MM.1S (cell line): ENCODE measurements around the gene CARD9.

Experiments
- DNase-seq: peaks from one replicate; pipeline ENCODE4 v3.0.0-alpha.2; 2015
- H2AFZ ChIP-seq: fragments of 300-600 bp; sonication (generic); 2 replicates; pipeline ENCODE4 v1.6.0; 2016; ENCODE audit warnings: antibody characterized with exemption, low read length
- H3F3A ChIP-seq: fragments of 300-600 bp; sonication (generic); 2 replicates; pipeline ENCODE4 v1.6.1; 2016; ENCODE audit warnings: mild to moderate bottlenecking, antibody characterized with exemption, low read length, moderate library complexity, mixed read lengths; ENCODE audit not compliant: insufficient read depth
- H3K27ac ChIP-seq: fragments of 300-600 bp; sonication (generic); 2 replicates; pipeline ENCODE4 v1.5.1; 2016; ENCODE audit warnings: mild to moderate bottlenecking, low read length
- H3K27me3 ChIP-seq: fragments of 300-600 bp; sonication (generic); replicated peaks from 2 replicates; pipeline ENCODE4 v1.6.0; 2016; ENCODE audit warnings: low read length; ENCODE audit not compliant: insufficient read depth
- H3K36me3 ChIP-seq: fragments of 300-600 bp; sonication (generic); replicated peaks from 2 replicates; pipeline ENCODE4 v1.6.1; 2016; ENCODE audit warnings: mild to moderate bottlenecking, low read length, mixed read lengths; ENCODE audit not compliant: insufficient read depth
- H3K4me1 ChIP-seq: fragments of 300-600 bp; sonication (generic); 2 replicates; pipeline ENCODE4 v1.6.1; 2016; ENCODE audit warnings: low read length, mixed read lengths
- H3K4me2 ChIP-seq: fragments of 300-600 bp; sonication (generic); 2 replicates; pipeline ENCODE4 v1.6.0; 2016; ENCODE audit warnings: low read depth, low read length
- H3K4me3 ChIP-seq: fragments of 300-600 bp; sonication (generic); 2 replicates; pipeline ENCODE4 v1.5.1; 2016; ENCODE audit warnings: low read length, mixed read lengths
- H3K79me2 ChIP-seq: fragments of 300-600 bp; sonication (generic); 2 replicates; pipeline ENCODE4 v1.6.1; 2016; ENCODE audit warnings: mixed run types, low read length, mixed read lengths
- H3K9ac ChIP-seq: fragments of 300-600 bp; sonication (generic); 2 replicates; pipeline ENCODE4 v1.6.1; 2016; ENCODE audit warnings: low read length, mixed read lengths
- H3K9me2 ChIP-seq: fragments of 300-600 bp; sonication (generic); replicated peaks from 2 replicates; pipeline ENCODE4 v1.6.1; 2016; ENCODE audit warnings: mild to moderate bottlenecking, low read length, mixed read lengths; ENCODE audit not compliant: insufficient read depth
- H3K9me3 ChIP-seq: fragments of 300-600 bp; sonication (generic); replicated peaks from 2 replicates; pipeline ENCODE4 v1.6.1; 2016; ENCODE audit warnings: mild to moderate bottlenecking, low read length, mixed read lengths; ENCODE audit not compliant: insufficient read depth
- H4K20me1 ChIP-seq: fragments of 300-600 bp; sonication (generic); 2 replicates; pipeline ENCODE4 v1.6.1; 2016; ENCODE audit warnings: mild to moderate bottlenecking, low read length, moderate library complexity, mixed read lengths; ENCODE audit not compliant: insufficient read depth
- EZH2 ChIP-seq: fragments of 300-600 bp; sonication (generic); optimal IDR thresholded peaks from 2 replicates; pipeline ENCODE3; 2017; ENCODE audit warnings: low read depth, mild to moderate bottlenecking, antibody characterized with exemption, low read length, mixed read lengths
- EZH2phosphoT487 ChIP-seq: fragments of 300-600 bp; sonication (generic); IDR thresholded peaks from 2 replicates; pipeline ENCODE4 v1.6.1; 2018; ENCODE audit warnings: antibody characterized with exemption, low read length
- TF ChIP-seq, protein P1 (sequence below): fragments of 300-600 bp; sonication (generic); IDR thresholded peaks from 2 replicates; pipeline ENCODE4 v1.5.1; 2016; ENCODE audit warnings: antibody characterized with exemption, low read length, mixed read lengths

Gene CARD9

DNA sequence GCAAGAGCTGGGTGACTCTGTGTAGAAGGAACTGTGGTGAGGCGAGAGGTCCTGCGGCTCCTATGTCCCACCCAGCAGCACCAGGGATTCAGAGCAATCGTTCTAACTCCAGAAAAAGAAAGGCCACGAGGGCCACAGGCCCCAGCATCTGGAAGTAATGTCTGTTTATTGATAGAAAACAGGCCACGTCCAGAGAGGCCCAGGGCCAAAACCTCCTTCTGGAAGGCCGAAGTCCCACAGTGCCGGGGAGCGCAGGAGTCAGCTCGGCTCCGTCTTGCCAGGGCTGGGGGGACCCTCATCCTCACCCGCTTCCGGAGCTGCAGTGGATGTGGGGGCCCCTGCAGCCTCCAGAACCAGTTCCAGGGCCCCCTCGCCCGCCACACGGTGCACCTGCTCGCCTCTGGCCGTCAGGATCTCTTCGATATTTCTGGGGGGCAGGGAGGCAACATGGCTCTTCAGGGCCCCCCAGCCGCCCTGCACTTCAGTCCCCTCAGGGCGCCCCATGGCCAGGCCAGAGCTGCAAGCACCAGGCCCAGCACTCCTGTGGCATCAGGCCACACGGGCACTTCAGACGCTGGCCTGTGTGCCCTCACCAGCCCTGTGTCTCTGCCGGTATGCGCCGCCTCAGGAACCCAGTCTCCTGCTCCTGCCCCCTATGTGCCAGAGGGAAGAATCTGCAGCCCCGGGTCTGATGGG, 11.6 kb downstream of the CARD9 start:
- Histone ChIP-seq H3K27me3 (0 out of 2 replicates have a peak, but pooled peaks cover 7% of the 10 kb centered on the region), H3K27ac (no peak overlapping the region), H3K4me2 (no peak overlapping the region), H4K20me1 (no peaks in the 10 kb centered on the region; the same call in 1 of the 2 replicates), H3K36me3 (no peaks in the 10 kb centered on the region), H3K9me2 (no peaks in the 10 kb centered on the region), H3K4me1 (peaks cover 5% of the 10 kb centered on the region), H3K79me2 (peaks cover 11% of the 10 kb centered on the region; the same call in 1 of the 2 replicates), H3K9me3 (no peaks in the 10 kb centered on the region), H2AFZ (no peak overlapping the region), H3K4me3 (no peak overlapping the region), H3F3A (no peaks in the 10 kb centered on the region), H3K9ac (no peak overlapping the region)
- TF ChIP-seq EZH2phosphoT487 (no peak), EZH2 (no peak)
- TF ChIP-seq, protein P1, sequence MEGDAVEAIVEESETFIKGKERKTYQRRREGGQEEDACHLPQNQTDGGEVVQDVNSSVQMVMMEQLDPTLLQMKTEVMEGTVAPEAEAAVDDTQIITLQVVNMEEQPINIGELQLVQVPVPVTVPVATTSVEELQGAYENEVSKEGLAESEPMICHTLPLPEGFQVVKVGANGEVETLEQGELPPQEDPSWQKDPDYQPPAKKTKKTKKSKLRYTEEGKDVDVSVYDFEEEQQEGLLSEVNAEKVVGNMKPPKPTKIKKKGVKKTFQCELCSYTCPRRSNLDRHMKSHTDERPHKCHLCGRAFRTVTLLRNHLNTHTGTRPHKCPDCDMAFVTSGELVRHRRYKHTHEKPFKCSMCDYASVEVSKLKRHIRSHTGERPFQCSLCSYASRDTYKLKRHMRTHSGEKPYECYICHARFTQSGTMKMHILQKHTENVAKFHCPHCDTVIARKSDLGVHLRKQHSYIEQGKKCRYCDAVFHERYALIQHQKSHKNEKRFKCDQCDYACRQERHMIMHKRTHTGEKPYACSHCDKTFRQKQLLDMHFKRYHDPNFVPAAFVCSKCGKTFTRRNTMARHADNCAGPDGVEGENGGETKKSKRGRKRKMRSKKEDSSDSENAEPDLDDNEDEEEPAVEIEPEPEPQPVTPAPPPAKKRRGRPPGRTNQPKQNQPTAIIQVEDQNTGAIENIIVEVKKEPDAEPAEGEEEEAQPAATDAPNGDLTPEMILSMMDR = no peak
- no peak for DNase-seq

DNA sequence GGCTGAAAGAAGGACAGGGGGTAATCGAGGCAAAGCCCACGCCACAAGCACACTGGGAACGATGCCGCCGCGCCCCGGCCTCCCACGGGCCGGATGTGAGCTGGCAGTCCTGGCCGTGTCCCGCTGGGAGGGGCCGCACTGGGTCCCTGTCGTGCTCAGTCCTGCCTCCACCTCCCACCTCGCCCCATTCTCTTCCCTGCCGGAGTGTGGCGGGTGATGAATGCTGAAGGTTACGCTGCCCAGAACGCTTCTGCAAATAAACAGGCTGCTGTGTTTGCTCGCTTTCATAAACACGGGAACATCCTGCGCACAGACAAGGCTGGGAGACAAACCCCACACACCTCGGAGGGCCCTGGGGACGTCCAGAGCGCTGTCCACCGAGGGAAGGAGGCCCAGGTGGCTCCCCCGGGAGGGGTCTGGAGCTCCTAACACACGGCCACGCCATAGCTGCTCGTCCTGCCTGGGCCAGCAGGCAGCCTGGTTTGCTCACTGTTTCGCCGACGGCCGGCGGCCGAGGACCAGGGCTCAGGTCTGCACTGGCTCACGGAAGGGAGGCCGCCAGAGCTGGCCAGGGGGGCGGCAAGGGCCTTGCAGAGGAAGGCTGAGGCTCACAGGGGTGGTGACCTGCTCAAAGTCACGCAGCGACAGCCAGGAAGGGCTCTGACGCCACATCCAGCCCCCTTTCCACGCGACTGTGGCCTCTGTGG, 12.3 kb downstream of the CARD9 start:
- Histone ChIP-seq H3F3A (no peaks in the 10 kb centered on the region), H3K4me3 (no peak overlapping the region), H3K27me3 (peaks cover 14% of the 10 kb centered on the region), H3K4me1 (peaks cover 5% of the 10 kb centered on the region), H3K27ac (no peak overlapping the region), H4K20me1 (no peaks in the 10 kb centered on the region; the same call in 1 of the 2 replicates), H3K9ac (no peak overlapping the region), H3K4me2 (no peak overlapping the region), H3K36me3 (no peaks in the 10 kb centered on the region), H3K9me2 (no peaks in the 10 kb centered on the region), H3K9me3 (no peaks in the 10 kb centered on the region), H2AFZ (no peak overlapping the region), H3K79me2 (peaks cover 11% of the 10 kb centered on the region; the same call in 1 of the 2 replicates)
- no peak for DNase-seq
- TF ChIP-seq EZH2 (no peak), EZH2phosphoT487 (no peak)
- TF ChIP-seq, protein P1 = no peak

DNA sequence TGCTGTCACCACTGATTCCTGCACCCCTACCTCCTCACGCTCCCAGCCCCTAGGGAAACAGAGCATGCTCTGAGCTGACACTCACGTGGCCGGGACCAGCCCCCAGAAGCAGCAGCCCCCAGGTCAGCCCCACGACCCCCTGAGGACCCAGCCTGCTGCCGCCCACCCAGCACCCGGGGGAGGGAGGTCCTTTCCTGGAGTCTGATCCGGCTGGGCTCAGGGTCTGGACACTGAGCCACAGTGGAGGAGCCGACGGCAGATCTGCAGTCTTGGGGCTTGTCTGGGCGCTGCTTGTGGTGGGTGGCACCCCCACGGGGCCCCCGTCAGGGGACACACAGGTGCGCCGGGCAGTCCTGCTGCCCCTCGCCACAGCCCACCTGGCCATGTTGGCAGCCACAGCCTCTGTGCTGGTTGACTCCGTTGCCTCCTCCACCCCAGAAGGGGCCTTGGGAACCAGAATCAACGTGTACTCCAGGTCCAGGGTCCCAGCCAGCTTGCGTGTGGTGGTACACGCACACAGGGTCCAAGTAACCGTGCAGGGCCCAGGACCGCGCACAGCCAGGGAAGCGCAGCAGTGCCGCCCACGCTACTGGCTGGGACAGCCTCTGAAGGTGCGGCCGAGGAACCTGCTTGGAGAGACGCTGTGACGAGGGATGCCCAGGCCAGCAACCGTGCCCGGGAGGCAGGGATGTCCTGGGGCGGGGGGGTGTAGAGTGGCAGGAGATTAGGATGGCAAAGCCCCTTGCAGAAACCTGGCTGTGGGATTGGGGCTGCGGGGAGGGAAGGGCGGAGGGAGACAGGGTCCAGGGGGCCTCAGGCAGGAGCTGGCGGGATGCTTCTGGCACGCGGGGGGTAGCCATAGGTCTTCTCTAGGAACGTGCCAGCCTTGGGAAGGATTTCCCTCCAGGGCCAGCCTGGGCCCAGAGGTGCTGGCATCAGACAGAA, 13.4 kb downstream of the CARD9 start:
- Histone ChIP-seq H3K36me3 (no peaks in the 10 kb centered on the region), H3K4me1 (peaks cover 5% of the 10 kb centered on the region), H3K9me3 (no peaks in the 10 kb centered on the region), H3F3A (no peaks in the 10 kb centered on the region), H4K20me1 (no peaks in the 10 kb centered on the region; the same call in 1 of the 2 replicates), H3K4me3 (no peak overlapping the region), H3K9ac (no peak overlapping the region), H3K79me2 (peaks cover 11% of the 10 kb centered on the region; the same call in 1 of the 2 replicates), H3K4me2 (no peak overlapping the region), H2AFZ (no peak overlapping the region), H3K27me3 (peaks cover 22% of the 10 kb centered on the region), H3K9me2 (no peaks in the 10 kb centered on the region), H3K27ac (no peak overlapping the region)
- DNase-seq = no peak
- TF ChIP-seq EZH2 (no peak), EZH2phosphoT487 (no peak)
- TF ChIP-seq, protein P1 = no peak
